B cell (primary cell): ENCODE measurements around the gene TNFRSF6B.

Source experiments
- CTCF ChIP-seq: fragments of 200-600 bp; IDR thresholded peaks from one replicate; pipeline ENCODE4 v1.8.0; 2022; ENCODE audit warnings: antibody characterized with exemption, mild to moderate bottlenecking
- EZH2 ChIP-seq: IDR thresholded peaks from 2 replicates; pipeline ENCODE4 v1.6.1; 2012; ENCODE audit warnings: borderline replicate concordance, low read depth, mild to moderate bottlenecking, moderate library complexity, low read length; ENCODE audit not compliant: insufficient read depth, poor library complexity, severe bottlenecking

- TF ChIP-seq CTCF (no peak), EZH2 (no peak)
Measured at GRCh38 chr20:63664861-63665594, 31.4 kb upstream of the TNFRSF6B start.
